Keratinocyte (primary cell): ENCODE measurements around the gene BTG1. TPM values are rescaled to one million over a fixed set of nuclear protein-coding genes. Genes with fewer than 3 reads are reported as not detected.

Source experiments
- DNase-seq: peaks from one replicate; pipeline ENCODE4 v3.0.0-alpha.2; 2011; ENCODE audit warnings: low read depth, missing footprints, low spot score
- FAIRE-seq: peaks from 2 replicates; lab custom pipeline; 2011; peaks lifted over from hg19 to GRCh38; lab: Jason Lieb, UNC
- H2AFZ ChIP-seq: 2 replicates; pipeline ENCODE4 v1.6.0; 2012; ENCODE audit warnings: low read length, control low read depth, inconsistent platforms; ENCODE audit not compliant: control insufficient read depth
- H3K27ac ChIP-seq: 2 replicates; pipeline ENCODE4 v1.5.1; 2011; ENCODE audit warnings: low read length; ENCODE audit not compliant: control insufficient read depth, insufficient read depth
- H3K27me3 ChIP-seq: 3 replicates; pipeline ENCODE4 v1.6.0; 2011; ENCODE audit warnings: low read length; ENCODE audit not compliant: control insufficient read depth, insufficient read depth; ENCODE audit errors: extremely low read depth
- H3K36me3 ChIP-seq, 2 experiments: 2 replicates in 1 of 2; 3 replicates in 1 of 2; pipeline ENCODE4 v1.5.1; 2011; ENCODE audit warnings: low read length in 2 of 2, mild to moderate bottlenecking in 1 of 2; ENCODE audit not compliant: control insufficient read depth in 2 of 2, insufficient read depth in 2 of 2; ENCODE audit errors: extremely low read depth in 1 of 2
- H3K4me1 ChIP-seq: 3 replicates; pipeline ENCODE4 v1.5.1; 2011; ENCODE audit warnings: low read length; ENCODE audit not compliant: control insufficient read depth, insufficient read depth; ENCODE audit errors: extremely low read depth
- H3K4me2 ChIP-seq: 3 replicates; pipeline ENCODE4 v1.6.0; 2011; ENCODE audit warnings: low read depth, low read length; ENCODE audit not compliant: control insufficient read depth, insufficient read depth; ENCODE audit errors: extremely low read depth
- H3K4me3 ChIP-seq, 3 experiments: fragments of 200-600 bp in 1 of 3; sonication (generic) in 1 of 3; 2 replicates in 2 of 3; 3 replicates in 1 of 3; pipeline ENCODE4 v1.5.1; 2011 to 2016; ENCODE audit warnings: low read length in 3 of 3, mild to moderate bottlenecking in 3 of 3, control low read depth in 2 of 3, inconsistent platforms in 1 of 3, low read depth in 1 of 3, mixed read lengths in 1 of 3, mixed run types in 1 of 3, moderate library complexity in 1 of 3; ENCODE audit not compliant: control insufficient read depth in 2 of 3, insufficient read depth in 2 of 3; ENCODE audit errors: extremely low read depth in 1 of 3
- H3K79me2 ChIP-seq: 2 replicates; pipeline ENCODE4 v1.6.0; 2012; ENCODE audit warnings: low read length; ENCODE audit not compliant: control insufficient read depth, insufficient read depth
- H3K9ac ChIP-seq: 3 replicates; pipeline ENCODE4 v1.6.0; 2011; ENCODE audit warnings: low read length; ENCODE audit not compliant: control insufficient read depth, insufficient read depth; ENCODE audit errors: extremely low read depth
- H3K9me1 ChIP-seq: 3 replicates; pipeline ENCODE4 v1.6.0; 2011; ENCODE audit warnings: low read length; ENCODE audit not compliant: control insufficient read depth, insufficient read depth; ENCODE audit errors: extremely low read depth
- H3K9me3 ChIP-seq: 2 replicates; pipeline ENCODE4 v1.5.1; 2012; ENCODE audit warnings: low read depth, low read length; ENCODE audit not compliant: control insufficient read depth
- H4K20me1 ChIP-seq: 3 replicates; pipeline ENCODE4 v1.6.0; 2011; ENCODE audit warnings: low read length; ENCODE audit not compliant: control insufficient read depth, insufficient read depth; ENCODE audit errors: extremely low read depth
- CTCF ChIP-seq, 3 experiments: IDR thresholded peaks in 1 of 3; conservative IDR thresholded peaks in 1 of 3; optimal IDR thresholded peaks in 1 of 3; 2 replicates in 2 of 3; 3 replicates in 1 of 3; pipeline versions ENCODE3 to v1.5.1; 2011; ENCODE audit warnings: low read length in 3 of 3, mild to moderate bottlenecking in 3 of 3, moderate library complexity in 2 of 3, control low read depth in 1 of 3, inconsistent platforms in 1 of 3; ENCODE audit not compliant: insufficient read depth in 2 of 3; ENCODE audit errors: extremely low read depth in 1 of 3
- EZH2 ChIP-seq: IDR thresholded peaks from one replicate; pipeline ENCODE4 v1.6.1; 2012; ENCODE audit warnings: inconsistent platforms, mild to moderate bottlenecking, low read length, moderate library complexity
- dilution Hi-C: fragments of 300-500 bp; cut with MboI; formaldehyde crosslinking; loops from one replicate; pipeline ENCODE4 v1.7.0; 2020; ENCODE audit warnings: low sequenced_read_pairs; ENCODE audit not compliant: extremely low pct_ligation_motif_present
- polyA plus RNA-seq, 5 experiments: library from polyadenylated mRNA; depleted of rRNA in 3 of 5; stranded (reverse) in 3 of 5; stranded (forward) in 1 of 5; unstranded in 1 of 5; fragments of >200 nt; gene quantifications; 1 replicate in 1 of 5; 2 replicates in 3 of 5; 3 replicates in 1 of 5; pipeline versions ENCODE4 v1.2.1 to v1.2.3, GENCODE V29; 2011 to 2012; ENCODE audit warnings: missing spikeins in 2 of 5, low read depth in 1 of 5, low replicate concordance in 1 of 5

The BTG1 gene
- polyA plus RNA-seq, 1 donor (not counting 4 experiments of a cell fraction or from before 2014, with no cell fraction given), result 40.7 TPM

GRCh38 chr12:92164712-92165111 lies 19.1 kb upstream of the BTG1 start:
- no peaks in the 10 kb centered on the region for H3K9me3 ChIP-seq
- dilution Hi-C loops, result no loop called here
- no peak overlapping the region for H3K27ac ChIP-seq
- H3K79me2 ChIP-seq, result no peaks in the 10 kb centered on the region
- H3K36me3 ChIP-seq, result no peaks in the 10 kb centered on the region
- no peak overlapping the region for H3K4me3 ChIP-seq
- H2AFZ ChIP-seq, result no peak overlapping the region
- DNase-seq (no peak), FAIRE-seq (no peak)
- TF ChIP-seq CTCF (optimal IDR thresholded peaks at IDR 0.05 in 1 of 3, IDR thresholded peaks at IDR 0.05 in 1 of 3, conservative IDR thresholded peaks at IDR 0.05 in 1 of 3; ENCODE audit: extremely low read depth in 1 of 3, insufficient read depth in 2 of 3, low read length in 3 of 3) (no peak), EZH2 (no peak)
- H4K20me1 ChIP-seq, result no peaks in the 10 kb centered on the region
- no peak overlapping the region for H3K4me2 ChIP-seq
- peaks cover 12% of the 10 kb centered on the region for H3K4me1 ChIP-seq
- no peak overlapping the region for H3K9ac ChIP-seq
- H3K9me1 ChIP-seq, result no peaks in the 10 kb centered on the region
- no peaks in the 10 kb centered on the region for H3K27me3 ChIP-seq

- H3K36me3 ChIP-seq, result no peaks in the 10 kb centered on the region
- no peak overlapping the region for H3K9ac ChIP-seq
- H3K9me1 ChIP-seq, result no peaks in the 10 kb centered on the region
- no peaks in the 10 kb centered on the region for H3K27me3 ChIP-seq
- H3K4me1 ChIP-seq, result peaks cover 12% of the 10 kb centered on the region
- no peaks in the 10 kb centered on the region for H3K79me2 ChIP-seq
- TF ChIP-seq EZH2, result no peak
- no peak for TF ChIP-seq CTCF (optimal IDR thresholded peaks at IDR 0.05 in 1 of 3, IDR thresholded peaks at IDR 0.05 in 1 of 3, conservative IDR thresholded peaks at IDR 0.05 in 1 of 3; ENCODE audit: extremely low read depth in 1 of 3, insufficient read depth in 2 of 3, low read length in 3 of 3)
- H3K27ac ChIP-seq, result no peak overlapping the region
- no peak for DNase-seq
- H2AFZ ChIP-seq, result no peak overlapping the region
- H3K4me2 ChIP-seq, result no peak overlapping the region
- no peak overlapping the region for H3K4me3 ChIP-seq
- dilution Hi-C loops, result no loop called here
- H4K20me1 ChIP-seq, result no peaks in the 10 kb centered on the region
- no peaks in the 10 kb centered on the region for H3K9me3 ChIP-seq
- peak; percentile 41 for FAIRE-seq
Measured at GRCh38 chr12:92162079-92162478, 16.4 kb upstream of the BTG1 start.
